CD4-positive, alpha-beta memory T cell (primary cell): ENCODE data around the gene PMPCB. TPM values are rescaled to one million over a fixed set of nuclear protein-coding genes. Genes with fewer than 3 reads are reported as not detected.
"Not testable (repeated sequence)": the region's sequence is repeated elsewhere in the genome, so short reads cannot be mapped to it uniquely, and the experiment has no call there.

Experiments
- CTCF ChIA-PET: fragments of 350-600 bp; sonication (Branson Sonifier 250); formaldehyde crosslinking; loops from one replicate; lab custom pipeline; 2021; ENCODE audit warnings: inconsistent platforms; ENCODE audit not compliant: partially characterized antibody; lab: Charles Lee
- POLR2A ChIA-PET: fragments of 350-600 bp; sonication (Branson Sonifier 250); formaldehyde crosslinking; loops from one replicate; lab custom pipeline; 2021; ENCODE audit not compliant: partially characterized antibody; lab: Charles Lee
- DNase-seq, 5 donors: peaks; one replicate each; pipeline versions ENCODE4 v3.0.0 to v3.0.0-alpha.2; 2020 to 2022; ENCODE audit warnings: mixed read lengths in 1 of 5
- H3K27ac ChIP-seq: one replicate; pipeline ENCODE4 v1.7.0; 2013; ENCODE audit warnings: low read depth, low read length
- H3K27me3 ChIP-seq: 2 replicates; pipeline ENCODE4 v1.7.0; 2013; ENCODE audit warnings: mild to moderate bottlenecking, low read length, moderate library complexity; ENCODE audit not compliant: insufficient read depth
- H3K36me3 ChIP-seq: 2 replicates; pipeline ENCODE4 v1.7.0; 2013; ENCODE audit warnings: mild to moderate bottlenecking, low read length, moderate library complexity; ENCODE audit not compliant: insufficient read depth
- H3K4me1 ChIP-seq: 2 replicates; pipeline ENCODE4 v1.7.0; 2013; ENCODE audit warnings: mild to moderate bottlenecking, low read length, moderate library complexity; ENCODE audit not compliant: insufficient read depth
- H3K4me3 ChIP-seq, 2 donors: one replicate each; pipeline ENCODE4 v1.7.0; 2013; ENCODE audit warnings: low read length in 2 of 2, mild to moderate bottlenecking in 1 of 2
- H3K9me3 ChIP-seq, 2 donors: one replicate each; pipeline ENCODE4 v1.7.0; 2013; ENCODE audit warnings: low read length in 2 of 2, control low read depth in 1 of 2; ENCODE audit not compliant: control insufficient read depth in 1 of 2
- H3K27ac Mint-ChIP-seq, 7 donors: one replicate each; pipeline ENCODE4 v1.8.0; 2020 to 2021; ENCODE audit warnings: mixed read lengths in 7 of 7, mild to moderate bottlenecking in 6 of 7, inconsistent platforms in 3 of 7, moderate library complexity in 3 of 7
- H3K27me3 Mint-ChIP-seq, 2 donors: one replicate each; pipeline ENCODE4 v1.8.0; 2020 to 2021; ENCODE audit warnings: mixed read lengths in 2 of 2
- H3K36me3 Mint-ChIP-seq, 2 donors: one replicate each; pipeline ENCODE4 v1.8.0; 2020 to 2021; ENCODE audit warnings: mixed read lengths in 2 of 2, inconsistent platforms in 1 of 2, mild to moderate bottlenecking in 1 of 2
- H3K4me1 Mint-ChIP-seq, 4 donors: one replicate each; pipeline ENCODE4 v1.8.0; 2020 to 2021; ENCODE audit warnings: mixed read lengths in 4 of 4, mild to moderate bottlenecking in 1 of 4
- H3K4me3 Mint-ChIP-seq, 8 donors: one replicate each; pipeline ENCODE4 v1.8.0; 2020 to 2021; ENCODE audit warnings: mixed read lengths in 8 of 8, mild to moderate bottlenecking in 7 of 8, moderate library complexity in 6 of 8, inconsistent platforms in 3 of 8
- H3K9me3 Mint-ChIP-seq, 8 donors: one replicate each; pipeline ENCODE4 v1.8.0; 2020 to 2021; ENCODE audit warnings: mixed read lengths in 8 of 8, mild to moderate bottlenecking in 5 of 8, inconsistent platforms in 3 of 8, moderate library complexity in 1 of 8
- intact Hi-C: fragments of 100-400 bp; cut with micrococcal nuclease; formaldehyde crosslinking; loops from one replicate; pipeline ENCODE4 v1.15.1; 2023
- polyA plus RNA-seq, 2 donors: library from polyadenylated mRNA; unstranded; fragments of 300-500 nt; fragmentation: Illumina TruSeq; gene quantifications; one replicate each; pipeline ENCODE4 v1.2.3, GENCODE V29; 2021
- total RNA-seq, 2 experiments: library from RNA; stranded (reverse); gene quantifications; one replicate each; pipeline ENCODE4 v1.2.3, GENCODE V29; 2021

The PMPCB gene
- total and polyA plus RNA-seq, 4 experiments from 2014 or later: 71.2 to 86.1 (median 74.4) TPM

DNA sequence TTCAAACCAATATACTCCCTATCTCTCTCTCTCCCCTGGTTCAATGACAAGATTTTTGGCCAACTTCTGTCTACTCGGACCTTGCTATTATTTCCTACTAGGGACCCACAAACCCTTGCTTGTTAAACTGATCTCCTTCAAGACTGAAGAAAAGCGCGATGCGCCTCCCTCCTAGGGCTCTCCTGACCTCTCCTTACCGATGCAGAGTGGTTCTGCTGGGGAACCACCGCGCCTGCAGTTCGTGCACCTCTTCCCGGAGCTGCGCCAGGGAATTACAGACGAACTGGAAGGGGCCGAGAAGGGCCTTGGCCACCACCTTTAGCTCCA lies 17.6 kb upstream of the PMPCB start:
- peak in 1 of 5 donors; percentile 40 for DNase-seq
- Mint-ChIP-seq H3K4me3 (peak overlapping the region; percentile 95 to 99 (median 98)), H3K27ac (peak overlapping the region; percentile 87 to 100 (median 100)), H3K4me1 (peaks cover 11 to 31% (median 18%) of the 10 kb centered on the region in 4 donors)
- Histone ChIP-seq H3K27ac (peak overlapping the region; percentile 83), H3K4me3 (peak overlapping the region; percentile 52 to 61)
- H3K36me3 Mint-ChIP-seq, intact Hi-C loops, H3K4me1 ChIP-seq, H3K9me3 Mint-ChIP-seq, H3K9me3 ChIP-seq, H3K27me3 ChIP-seq, H3K36me3 ChIP-seq, H3K27me3 Mint-ChIP-seq: not testable (repeated sequence)
- POLR2A ChIA-PET: interaction anchor here (0.7 to 2.4 kb wide), 4 partner anchors 17 to 531 kb away, joined by 3 to 19 read pairs (median 6); partner anchors contain the start of genes ARMC10, FAM185A, FBXL13 and PMPCB
- CTCF ChIA-PET: interaction anchor here (1.3 to 2.0 kb wide), 2 partner anchors 17 to 18 kb away, joined by 4 to 9 read pairs; partner anchors contain the start of gene PMPCB

- H3K36me3 ChIP-seq, H3K27me3 Mint-ChIP-seq, H3K4me1 ChIP-seq, H3K27me3 ChIP-seq, H3K9me3 ChIP-seq, H3K9me3 Mint-ChIP-seq, H3K36me3 Mint-ChIP-seq: not testable (repeated sequence)
- Mint-ChIP-seq H3K27ac (peak overlapping the region; percentile 87 to 100 (median 100)), H3K4me1 (peaks cover 11 to 31% (median 18%) of the 10 kb centered on the region in 4 donors), H3K4me3 (peak overlapping the region; percentile 95 to 99 (median 98))
- peak; percentile 91 to 96 (median 93) for DNase-seq
- POLR2A ChIA-PET: interaction anchor here (0.7 to 2.4 kb wide), 7 partner anchors 17 to 532 kb away, joined by 3 to 19 read pairs (median 3); partner anchors contain the start of genes ARMC10, DNAJC2, FAM185A and FBXL13
- intact Hi-C loops: loop anchor here (1.0 to 5.0 kb wide), 6 partner anchors 17 to 928 kb away; partner anchors contain the start of genes DNAJC2, FBXL13, NAPEPLD and ORC5
- Histone ChIP-seq H3K27ac (peak overlapping the region; percentile 83), H3K4me3 (peak overlapping the region; percentile 57 to 61)
- CTCF ChIA-PET: interaction anchor here (1.0 to 2.0 kb wide), 3 partner anchors 16 to 126 kb away, joined by 3 to 9 read pairs (median 4); partner anchors contain the start of gene PMPCB
These were observed 17.1 kb upstream of the PMPCB start for GRCh38 chr7:103279963-103280802.

DNA sequence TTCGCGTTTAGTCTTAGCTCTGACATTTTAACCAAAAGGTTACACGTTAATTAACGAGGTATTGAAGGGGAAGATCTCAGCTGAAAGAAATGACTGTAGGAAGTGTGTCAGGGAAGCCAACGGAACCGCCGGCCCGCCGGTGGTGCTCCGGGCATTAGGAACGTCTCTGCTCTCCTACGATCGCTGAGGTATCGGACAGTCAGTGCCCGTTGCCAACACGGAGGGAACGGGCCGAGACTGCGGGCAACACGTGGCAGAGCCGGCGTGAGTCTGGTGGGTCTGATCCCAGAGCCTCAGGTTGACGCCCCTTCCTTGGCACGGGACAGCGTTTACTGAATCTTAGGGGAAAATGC lies 16.5 kb upstream of the PMPCB start:
- Mint-ChIP-seq H3K4me3 (peak overlapping the region; percentile 95 to 99 (median 98)), H3K27ac (peak overlapping the region; percentile 87 to 100 (median 100)), H3K4me1 (peaks cover 11 to 31% (median 18%) of the 10 kb centered on the region in 4 donors)
- POLR2A ChIA-PET: interaction anchor here (0.9 to 2.4 kb wide), 6 partner anchors 16 to 206 kb away, joined by 3 to 19 read pairs (median 3); partner anchors contain the start of genes ARMC10, DNAJC2, FBXL13 and PMPCB
- peak overlapping the region; percentile 57 to 61 for H3K4me3 ChIP-seq
- H3K9me3 Mint-ChIP-seq, H3K27me3 ChIP-seq, H3K4me1 ChIP-seq, DNase-seq, H3K36me3 Mint-ChIP-seq, H3K27me3 Mint-ChIP-seq, H3K9me3 ChIP-seq, H3K36me3 ChIP-seq: not testable (repeated sequence)
- intact Hi-C loops: loop anchor here (1.0 to 5.0 kb wide), 6 partner anchors 17 to 928 kb away; partner anchors contain the start of genes DNAJC2, FBXL13, NAPEPLD and ORC5
- H3K27ac ChIP-seq: peak overlapping the region; percentile 77
- CTCF ChIA-PET: interaction anchor here (1.0 to 2.0 kb wide), 3 partner anchors 15 to 126 kb away, joined by 3 to 9 read pairs (median 4); partner anchors contain the start of gene PMPCB

- H3K27ac ChIP-seq, H3K27me3 Mint-ChIP-seq, H3K4me1 ChIP-seq, POLR2A ChIA-PET, H3K36me3 ChIP-seq, H3K9me3 ChIP-seq, H3K4me3 ChIP-seq, H3K27ac Mint-ChIP-seq, H3K27me3 ChIP-seq, H3K9me3 Mint-ChIP-seq, H3K4me3 Mint-ChIP-seq, H3K36me3 Mint-ChIP-seq, DNase-seq: not testable (repeated sequence)
- CTCF ChIA-PET: interaction anchor here (0.7 kb wide), 1 partner anchor 441 kb away, joined by 3 read pairs; no protein-coding TSS in a partner anchor
- H3K4me1 Mint-ChIP-seq: peaks cover 11 to 31% (median 18%) of the 10 kb centered on the region in 4 donors
- intact Hi-C loops: loop anchor here (5.0 kb wide), 1 partner anchor 124 kb away; no protein-coding TSS in a partner anchor
These were observed 14.3 kb upstream of the PMPCB start for GRCh38 chr7:103282802-103283427.

GRCh38 chr7:103292122-103292521 lies 5.1 kb upstream of the PMPCB start:
- H3K27me3 Mint-ChIP-seq: peaks cover 2 to 9% of the 10 kb centered on the region in 2 donors
- DNase-seq: no peak
- no peak overlapping the region for H3K4me3 Mint-ChIP-seq
- Histone ChIP-seq H3K9me3 (no peaks in the 10 kb centered on the region), H3K36me3 (no peaks in the 10 kb centered on the region), H3K27ac (no peak overlapping the region), H3K4me1 (peaks cover 7% of the 10 kb centered on the region), H3K27me3 (no peaks in the 10 kb centered on the region), H3K4me3 (no peak overlapping the region)
- CTCF ChIA-PET: no interaction called here
- no peaks in the 10 kb centered on the region for H3K36me3 Mint-ChIP-seq
- H3K4me1 Mint-ChIP-seq: peaks cover 6 to 17% (median 11%) of the 10 kb centered on the region in 4 donors
- no peaks in the 10 kb centered on the region for H3K9me3 Mint-ChIP-seq
- intact Hi-C loops: no loop called here
- H3K27ac Mint-ChIP-seq: no peak overlapping the region
- POLR2A ChIA-PET: no interaction called here

DNA sequence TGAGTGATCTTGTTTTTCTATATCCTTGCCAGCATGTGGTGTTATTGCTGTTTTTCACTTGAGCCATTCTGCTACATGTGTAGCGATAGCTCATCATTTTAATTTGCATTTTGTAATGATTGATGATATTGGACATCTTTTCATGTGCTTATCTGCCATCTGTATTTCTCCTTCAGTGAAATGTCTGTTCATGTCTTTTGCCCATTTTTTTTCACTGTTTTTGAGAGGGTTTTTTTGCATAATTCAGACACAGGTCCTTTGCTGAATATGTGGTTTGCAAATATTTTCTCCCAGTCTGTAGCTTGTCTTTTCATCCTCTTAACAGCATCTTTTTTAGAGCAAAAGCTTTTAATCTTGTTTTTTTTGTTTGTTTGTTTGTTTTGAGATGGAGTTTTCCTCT lies 3.7 kb upstream of the PMPCB start:
- ChIA-PET POLR2A (interaction anchor here (1.1 kb wide), 1 partner anchor 51 kb away, joined by 3 read pairs; the partner anchor contains the start of gene DNAJC2), CTCF (interaction anchor here (0.8 kb wide), 1 partner anchor 1590 kb away, joined by 3 read pairs; no protein-coding TSS in a partner anchor)
- H3K9me3 ChIP-seq: no peaks in the 10 kb centered on the region
- Mint-ChIP-seq H3K36me3 (peaks cover 0 to 5% of the 10 kb centered on the region in 2 donors), H3K27me3 (peaks cover 2 to 9% of the 10 kb centered on the region in 2 donors), H3K4me3 (no peak overlapping the region), H3K4me1 (peaks cover 14 to 29% (median 21%) of the 10 kb centered on the region in 4 donors), H3K9me3 (no peaks in the 10 kb centered on the region), H3K27ac (no peak overlapping the region)
- H3K27me3 ChIP-seq: no peaks in the 10 kb centered on the region
- no peak for DNase-seq
- intact Hi-C loops: no loop called here
- no peaks in the 10 kb centered on the region for H3K36me3 ChIP-seq
- H3K4me3 ChIP-seq: no peak overlapping the region
- peaks cover 15% of the 10 kb centered on the region for H3K4me1 ChIP-seq
- H3K27ac ChIP-seq: no peak overlapping the region
